Esophagus muscularis mucosa (tissue), 4 donors: ENCODE measurements around the gene TPRN. TPM values are rescaled to one million over a fixed set of nuclear protein-coding genes. Genes with fewer than 3 reads are reported as not detected.

Experiments
- DNase-seq: peaks from one replicate; pipeline ENCODE4 v3.0.0-alpha.2; 2017; ENCODE audit errors: extremely low spot score
- H3K27ac ChIP-seq, 4 donors: fragments of 200-600 bp; sonication (generic); replicated peaks in 1 of 4; 1 replicate in 3 of 4; 2 replicates in 1 of 4; pipeline ENCODE4 v1.5.1; 2016 to 2019; ENCODE audit warnings: mild to moderate bottlenecking in 1 of 4
- H3K27me3 ChIP-seq, 4 donors: fragments of 200-600 bp; sonication (generic); one replicate each; pipeline versions ENCODE4 v1.5.1 to v1.6.0; 2016 to 2019
- H3K36me3 ChIP-seq, 4 donors: fragments of 200-600 bp; sonication (generic); one replicate each; pipeline ENCODE4 v1.5.1; 2016 to 2019
- H3K4me1 ChIP-seq, 4 donors: fragments of 200-600 bp; sonication (generic); one replicate each; pipeline ENCODE4 v1.5.1; 2016 to 2019
- H3K4me3 ChIP-seq, 4 donors: fragments of 200-600 bp; sonication (generic); 1 replicate in 2 of 4; 2 replicates in 2 of 4; pipeline ENCODE4 v1.5.1; 2016 to 2019; ENCODE audit warnings: mild to moderate bottlenecking in 4 of 4, moderate library complexity in 1 of 4
- H3K9me3 ChIP-seq, 4 donors: fragments of 200-600 bp; sonication (generic); 1 replicate in 3 of 4; 2 replicates in 1 of 4; pipeline ENCODE4 v1.5.1; 2016 to 2019
- EP300 ChIP-seq: sonication (generic); formaldehyde crosslinking; IDR thresholded peaks from one replicate; pipeline ENCODE4 v1.6.1; 2017; ENCODE audit warnings: antibody characterized with exemption
- POLR2A ChIP-seq: fragments of 450-650 bp; IDR thresholded peaks from one replicate; pipeline ENCODE4 v1.6.1; 2017; ENCODE audit warnings: antibody characterized with exemption, moderate library complexity, mild to moderate bottlenecking, low read depth
- POLR2AphosphoS5 ChIP-seq, 2 donors: sonication (generic); formaldehyde crosslinking; IDR thresholded peaks; one replicate each; pipeline ENCODE4 v1.6.1; 2017; ENCODE audit warnings: antibody characterized with exemption in 2 of 2
- WGBS: methylation state at CpG from one replicate; pipeline ENCODE4 v1.1.5; 2018; 5-methylcytosine and 5-hydroxymethylcytosine counted together
- intact Hi-C: fragments of 100-400 bp; cut with DNase I; formaldehyde crosslinking; loops from one replicate; pipeline ENCODE4 v1.15.1; 2023
- small RNA-seq, 3 donors: library from RNA; depleted of rRNA; stranded (forward); fragments of <200 nt; gene quantifications; one replicate each; pipeline ENCODE3, GENCODE V24; 2016
- total RNA-seq, 4 donors: library from RNA; depleted of rRNA; stranded (reverse); fragments of >200 nt; gene quantifications; one replicate each; pipeline versions ENCODE4 v1.1.0 to v1.2.1, GENCODE V29; 2016
- TF ChIP-seq, protein P1 (sequence below), 3 experiments: fragments of 200-600 bp in 2 of 3; fragments of 450-650 bp in 1 of 3; sonication (generic) in 2 of 3; IDR thresholded peaks; one replicate each; pipeline ENCODE4 v1.5.1; 2017 to 2019; ENCODE audit warnings: antibody characterized with exemption in 3 of 3, mild to moderate bottlenecking in 2 of 3, moderate library complexity in 1 of 3

Gene TPRN
- total RNA-seq, 4 donors from 2014 or later: 4.1 to 12.6 (median 7.7) TPM

DNA sequence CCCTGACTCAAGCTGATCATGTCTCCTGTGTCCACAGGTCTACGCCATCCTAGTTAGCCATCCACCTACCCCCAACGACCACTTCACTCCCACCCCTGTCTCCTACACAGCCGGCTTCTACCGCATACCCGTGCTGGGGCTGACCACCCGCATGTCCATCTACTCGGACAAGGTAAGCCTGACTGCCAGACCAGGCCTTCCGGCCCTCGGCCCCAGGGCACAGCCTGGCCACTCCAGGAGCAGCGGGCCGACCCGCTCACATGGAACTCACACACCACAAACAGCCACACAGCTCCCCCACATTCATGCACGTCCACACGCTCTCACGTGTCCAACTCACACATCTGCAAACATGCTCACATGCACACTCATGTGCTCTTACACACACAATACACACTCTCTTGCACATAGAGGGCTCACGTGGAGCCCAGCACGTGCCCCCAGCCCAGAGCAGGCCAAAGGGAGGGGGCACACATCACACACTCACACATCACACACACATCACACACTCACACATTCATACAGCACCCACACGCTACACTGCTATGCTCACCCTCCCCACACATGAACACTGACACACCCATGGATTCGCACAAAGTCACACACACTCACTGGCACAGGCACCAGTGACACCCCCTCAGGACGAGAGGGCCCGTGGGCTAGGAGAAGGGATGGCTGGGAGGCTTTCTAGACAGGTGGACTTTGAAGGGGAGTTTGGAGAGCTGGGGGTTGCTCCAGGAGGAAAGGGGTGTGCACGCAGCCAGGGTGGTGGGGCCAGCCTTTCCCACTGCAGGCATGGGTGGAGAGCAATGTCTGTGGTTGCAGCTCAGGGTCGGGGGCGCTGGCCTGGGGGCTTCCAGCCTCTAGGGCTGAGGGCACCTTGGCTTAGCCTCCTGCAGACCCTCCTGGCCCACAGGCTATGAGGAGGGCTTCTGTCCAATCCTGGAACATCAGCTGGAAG, 58.3 kb downstream of the TPRN start:
- TF ChIP-seq, protein P1, sequence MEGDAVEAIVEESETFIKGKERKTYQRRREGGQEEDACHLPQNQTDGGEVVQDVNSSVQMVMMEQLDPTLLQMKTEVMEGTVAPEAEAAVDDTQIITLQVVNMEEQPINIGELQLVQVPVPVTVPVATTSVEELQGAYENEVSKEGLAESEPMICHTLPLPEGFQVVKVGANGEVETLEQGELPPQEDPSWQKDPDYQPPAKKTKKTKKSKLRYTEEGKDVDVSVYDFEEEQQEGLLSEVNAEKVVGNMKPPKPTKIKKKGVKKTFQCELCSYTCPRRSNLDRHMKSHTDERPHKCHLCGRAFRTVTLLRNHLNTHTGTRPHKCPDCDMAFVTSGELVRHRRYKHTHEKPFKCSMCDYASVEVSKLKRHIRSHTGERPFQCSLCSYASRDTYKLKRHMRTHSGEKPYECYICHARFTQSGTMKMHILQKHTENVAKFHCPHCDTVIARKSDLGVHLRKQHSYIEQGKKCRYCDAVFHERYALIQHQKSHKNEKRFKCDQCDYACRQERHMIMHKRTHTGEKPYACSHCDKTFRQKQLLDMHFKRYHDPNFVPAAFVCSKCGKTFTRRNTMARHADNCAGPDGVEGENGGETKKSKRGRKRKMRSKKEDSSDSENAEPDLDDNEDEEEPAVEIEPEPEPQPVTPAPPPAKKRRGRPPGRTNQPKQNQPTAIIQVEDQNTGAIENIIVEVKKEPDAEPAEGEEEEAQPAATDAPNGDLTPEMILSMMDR (IDR thresholded peaks at IDR 0.05): no peak
- TF ChIP-seq POLR2A (no peak), POLR2AphosphoS5 (IDR thresholded peaks at IDR 0.05) (no peak), EP300 (no peak)
- Histone ChIP-seq H3K27ac (no peak overlapping the region), H3K4me1 (peaks cover 3 to 18% (median 10%) of the 10 kb centered on the region in 4 donors), H3K4me3 (no peak overlapping the region), H3K27me3 (peaks cover 0 to 93% (median 46%) of the 10 kb centered on the region in 4 donors), H3K9me3 (no peaks in the 10 kb centered on the region), H3K36me3 (no peaks in the 10 kb centered on the region)
- no peak for DNase-seq
- intact Hi-C loops: no loop called here
- 77% methylated on average over 23 of the region's 24 CpGs for WGBS

Small RNA genes within 50 kb of the gene (small RNA-seq; reads per million reads assigned to genes)
- gene MIR3621: 0 reads per million in 3 donors

Other genes starting within 250 kb of the TPRN start
- gene LCN12, start 248.5 kb downstream of the TPRN start, total RNA-seq: not detected
- 10 to 100 TPM; 10.4 to 77.9 (median 51.6) TPM for gene PTGDS, start 223.2 kb downstream of the TPRN start, total RNA-seq
- under 1 TPM in 3 of 4 donors, not detected in 1; 0.11 to 0.42 (median 0.39) TPM for gene LCNL1, start 217.7 kb downstream of the TPRN start, total RNA-seq
- gene PAXX, start 208.3 kb downstream of the TPRN start, total RNA-seq: 10 to 100 TPM; 28.8 to 39.9 (median 37.8) TPM
- 1 to 10 TPM in 2 of 4 donors, not detected in 2; 1.4 to 2.5 TPM for gene CLIC3, start 204.2 kb downstream of the TPRN start, total RNA-seq
- gene ABCA2, start 172.5 kb downstream of the TPRN start, total RNA-seq: 10 to 100 TPM; 17.4 to 30.9 (median 21.6) TPM
- gene FUT7, start 168.7 kb downstream of the TPRN start, total RNA-seq: under 1 TPM in 2 of 4 donors, not detected in 2; 0.32 to 0.83 TPM
- gene NPDC1, start 154.6 kb downstream of the TPRN start, total RNA-seq: 100 to 1,000 TPM in 2 of 4 donors, 10 to 100 TPM in 2; 45.3 to 119 (median 91.5) TPM
- 1 to 10 TPM in 2 of 4 donors, under 1 TPM in 2; 0.42 to 1.2 (median 1.0) TPM for gene ENTPD2, start 146.7 kb downstream of the TPRN start, total RNA-seq
- under 1 TPM in 3 of 4 donors, not detected in 1; 0.17 to 0.40 (median 0.26) TPM for gene SAPCD2, start 130.2 kb downstream of the TPRN start, total RNA-seq
- gene UAP1L1, start 123.2 kb downstream of the TPRN start, total RNA-seq: 1 to 10 TPM; 3.6 to 5.8 (median 5.0) TPM
- gene MAN1B1, start 113.8 kb downstream of the TPRN start, total RNA-seq: 10 to 100 TPM; 22.4 to 36.6 (median 27.0) TPM
- 100 to 1,000 TPM in 2 of 4 donors, 10 to 100 TPM in 2; 90.1 to 121 (median 104) TPM for gene DPP7, start 86.0 kb downstream of the TPRN start, total RNA-seq
- under 1 TPM in 3 of 4 donors, not detected in 1; 0.11 to 0.50 (median 0.19) TPM for gene GRIN1, start 61.6 kb downstream of the TPRN start, total RNA-seq
- not detected for gene LRRC26, start 30.7 kb downstream of the TPRN start, total RNA-seq
- not detected for gene TMEM210, start 28.7 kb downstream of the TPRN start, total RNA-seq
- 10 to 100 TPM; 18.7 to 28.7 (median 25.1) TPM for gene ANAPC2, start 12.2 kb downstream of the TPRN start, total RNA-seq
- 10 to 100 TPM; 58.2 to 99.5 (median 76.7) TPM for gene SSNA1, start 12.1 kb downstream of the TPRN start, total RNA-seq
- 10 to 100 TPM; 28.8 to 45.8 (median 34.8) TPM for gene TMEM203, start 4.9 kb upstream of the TPRN start, total RNA-seq
- gene NDOR1, start 5.0 kb upstream of the TPRN start, total RNA-seq: 10 to 100 TPM in 1 of 4 donors, 1 to 10 TPM in 3; 6.5 to 12.3 (median 8.0) TPM
- gene RNF208, start 21.5 kb upstream of the TPRN start, total RNA-seq: 1 to 10 TPM; 1.2 to 4.2 (median 2.4) TPM
- under 1 TPM in 3 of 4 donors, not detected in 1; 0.33 to 0.45 (median 0.40) TPM for gene CYSRT1, start 24.4 kb upstream of the TPRN start, total RNA-seq
- not detected for gene RNF224, start 26.8 kb upstream of the TPRN start, total RNA-seq
- not detected for gene SLC34A3, start 30.2 kb upstream of the TPRN start, total RNA-seq
- 100 to 1,000 TPM; 227 to 469 (median 304) TPM for gene TUBB4B, start 40.5 kb upstream of the TPRN start, total RNA-seq
- gene STPG3, start 50.5 kb upstream of the TPRN start, total RNA-seq: not detected
- 10 to 100 TPM; 26.6 to 73.2 (median 48.8) TPM for gene NELFB, start 54.6 kb upstream of the TPRN start, total RNA-seq
- gene TOR4A, start 77.0 kb upstream of the TPRN start, total RNA-seq: 1 to 10 TPM; 5.0 to 9.2 (median 7.3) TPM
- gene NRARP, start 101.5 kb upstream of the TPRN start, total RNA-seq: 10 to 100 TPM in 1 of 4 donors, 1 to 10 TPM in 3; 2.9 to 10.3 (median 7.2) TPM
- gene EXD3, start 222.4 kb upstream of the TPRN start, total RNA-seq: 10 to 100 TPM in 3 of 4 donors, 1 to 10 TPM in 1; 8.3 to 22.3 (median 14.2) TPM
- gene NOXA1, start 222.7 kb upstream of the TPRN start, total RNA-seq: 1 to 10 TPM; 2.1 to 4.0 (median 3.0) TPM
- gene ENTPD8, start 240.6 kb upstream of the TPRN start, total RNA-seq: not detected